Astrocyte of the spinal cord (primary cell): ENCODE data around the gene MS4A8.

Experiments used
- DNase-seq: peaks from one replicate; pipeline ENCODE4 v3.0.0; 2011; ENCODE audit warnings: low read depth, low spot score
- H3K4me3 ChIP-seq: 2 replicates; pipeline ENCODE4 v1.5.1; 2011; ENCODE audit warnings: low read depth, mild to moderate bottlenecking, low read length, moderate library complexity
- in situ Hi-C: cut with HindIII; loops from 2 replicates; pipeline ENCODE4 v1.10.0; 2017; ENCODE audit warnings: low sequenced_read_pairs
- TF ChIP-seq, protein P1 (sequence below): IDR thresholded peaks from 2 replicates; pipeline ENCODE4 v1.5.1; 2012; ENCODE audit warnings: low read depth, mild to moderate bottlenecking, low read length, inconsistent platforms

MS4A8 gene

DNA sequence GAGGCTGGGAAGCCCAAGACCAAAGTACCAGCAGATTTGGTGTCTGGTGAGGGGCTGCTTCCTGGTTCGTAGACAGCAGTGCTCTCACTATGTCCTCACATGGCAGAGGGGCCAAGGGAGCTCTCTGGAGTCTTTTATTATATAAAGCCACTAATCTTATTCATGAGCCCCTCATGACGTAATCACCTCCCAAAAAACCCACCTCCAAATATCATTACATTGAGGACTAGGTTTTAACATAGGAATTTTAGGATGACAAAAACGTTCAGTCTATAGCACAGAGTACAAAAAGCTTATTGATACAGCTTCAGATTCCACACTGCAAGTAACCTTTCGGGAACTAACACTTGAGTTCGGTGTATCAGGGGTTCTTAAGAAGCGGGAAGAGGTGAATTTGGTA is 21.0 kb downstream of the MS4A8 start:
- in situ Hi-C loops: no loop called here
- TF ChIP-seq, protein P1, sequence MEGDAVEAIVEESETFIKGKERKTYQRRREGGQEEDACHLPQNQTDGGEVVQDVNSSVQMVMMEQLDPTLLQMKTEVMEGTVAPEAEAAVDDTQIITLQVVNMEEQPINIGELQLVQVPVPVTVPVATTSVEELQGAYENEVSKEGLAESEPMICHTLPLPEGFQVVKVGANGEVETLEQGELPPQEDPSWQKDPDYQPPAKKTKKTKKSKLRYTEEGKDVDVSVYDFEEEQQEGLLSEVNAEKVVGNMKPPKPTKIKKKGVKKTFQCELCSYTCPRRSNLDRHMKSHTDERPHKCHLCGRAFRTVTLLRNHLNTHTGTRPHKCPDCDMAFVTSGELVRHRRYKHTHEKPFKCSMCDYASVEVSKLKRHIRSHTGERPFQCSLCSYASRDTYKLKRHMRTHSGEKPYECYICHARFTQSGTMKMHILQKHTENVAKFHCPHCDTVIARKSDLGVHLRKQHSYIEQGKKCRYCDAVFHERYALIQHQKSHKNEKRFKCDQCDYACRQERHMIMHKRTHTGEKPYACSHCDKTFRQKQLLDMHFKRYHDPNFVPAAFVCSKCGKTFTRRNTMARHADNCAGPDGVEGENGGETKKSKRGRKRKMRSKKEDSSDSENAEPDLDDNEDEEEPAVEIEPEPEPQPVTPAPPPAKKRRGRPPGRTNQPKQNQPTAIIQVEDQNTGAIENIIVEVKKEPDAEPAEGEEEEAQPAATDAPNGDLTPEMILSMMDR: no peak

GRCh38 chr11:60724420-60724819 is 25.0 kb downstream of the MS4A8 start, which contains the start of gene MS4A18:
Gene MS4A18 (plus strand): TSS chr11:60724720.
- no peak for DNase-seq
- TF ChIP-seq, protein P1: no peak
- no peak within 1 kb of the TSS for H3K4me3 ChIP-seq
- in situ Hi-C loops: no loop called here

More for the DNA sequence above, 21.0 kb downstream of the MS4A8 start:
- H3K4me3 ChIP-seq: no peak overlapping the region
- no peak for DNase-seq

GRCh38 chr11:60725592-60725991 is 26.2 kb downstream of the MS4A8 start:
- in situ Hi-C loops: no loop called here
- no peak overlapping the region for H3K4me3 ChIP-seq
- no peak for DNase-seq
- TF ChIP-seq, protein P1: no peak

DNA sequence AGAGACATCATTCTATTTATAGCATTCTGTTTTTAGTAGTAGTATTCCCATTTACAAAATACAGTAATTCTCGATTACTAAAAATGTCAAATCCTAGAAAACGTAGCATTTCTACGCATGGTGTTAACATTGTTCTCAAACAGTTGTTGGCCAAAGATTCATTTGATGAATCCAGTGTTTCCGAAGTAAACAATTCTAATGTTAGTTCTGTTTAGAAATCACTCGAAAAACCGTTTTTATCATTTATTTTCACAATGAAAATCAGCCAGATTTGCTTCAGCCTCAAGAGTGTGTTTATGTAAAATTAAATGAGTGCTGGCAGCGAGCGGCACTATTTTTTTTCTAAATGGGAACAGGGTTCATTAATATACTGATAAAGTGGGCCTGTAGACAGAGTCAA is 32.2 kb downstream of the MS4A8 start:
- DNase-seq: no peak
- TF ChIP-seq, protein P1: no peak
- in situ Hi-C loops: no loop called here
- H3K4me3 ChIP-seq: no peak overlapping the region

DNA sequence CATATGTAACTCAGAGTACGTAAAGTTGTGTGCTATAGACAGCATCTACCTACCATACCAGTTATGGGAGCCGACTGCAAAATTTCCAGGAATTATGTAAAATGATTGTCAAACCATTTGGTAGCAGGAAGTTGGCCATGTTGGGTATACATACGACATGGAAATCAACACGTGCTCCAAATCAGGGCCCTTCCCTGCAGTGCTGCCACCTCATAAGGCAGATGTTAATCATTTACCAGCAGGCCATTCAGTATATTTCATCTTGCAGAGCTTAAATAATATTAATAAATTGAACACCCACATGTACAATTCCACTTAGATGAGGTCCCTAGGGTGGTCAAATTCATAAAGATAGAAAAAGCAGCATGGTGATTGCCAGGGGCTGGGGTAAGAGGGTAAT is 34.9 kb downstream of the MS4A8 start:
- DNase-seq: no peak
- TF ChIP-seq, protein P1: no peak
- in situ Hi-C loops: no loop called here
- no peak overlapping the region for H3K4me3 ChIP-seq

DNA sequence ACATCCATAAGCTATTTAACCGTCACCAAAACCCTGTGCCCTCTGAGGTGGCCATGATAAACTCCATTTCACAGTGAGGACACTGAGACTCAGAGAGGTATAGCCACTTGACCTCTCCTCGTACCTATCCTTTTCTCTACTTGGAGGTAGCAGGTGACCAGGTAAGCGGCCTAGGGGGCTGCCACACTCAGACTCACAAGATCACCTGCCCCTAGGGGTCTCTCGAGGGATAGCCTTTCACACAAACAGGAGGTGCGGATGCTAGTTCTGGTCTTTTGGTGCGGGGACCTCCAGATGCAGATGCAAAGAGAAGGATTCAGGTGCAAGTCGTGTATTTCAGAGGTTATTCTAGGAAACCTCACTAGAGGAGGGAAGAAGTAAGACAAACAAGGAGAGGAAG is 39.7 kb downstream of the MS4A8 start:
- in situ Hi-C loops: no loop called here
- DNase-seq: no peak
- TF ChIP-seq, protein P1: no peak
- H3K4me3 ChIP-seq: no peak overlapping the region

DNA sequence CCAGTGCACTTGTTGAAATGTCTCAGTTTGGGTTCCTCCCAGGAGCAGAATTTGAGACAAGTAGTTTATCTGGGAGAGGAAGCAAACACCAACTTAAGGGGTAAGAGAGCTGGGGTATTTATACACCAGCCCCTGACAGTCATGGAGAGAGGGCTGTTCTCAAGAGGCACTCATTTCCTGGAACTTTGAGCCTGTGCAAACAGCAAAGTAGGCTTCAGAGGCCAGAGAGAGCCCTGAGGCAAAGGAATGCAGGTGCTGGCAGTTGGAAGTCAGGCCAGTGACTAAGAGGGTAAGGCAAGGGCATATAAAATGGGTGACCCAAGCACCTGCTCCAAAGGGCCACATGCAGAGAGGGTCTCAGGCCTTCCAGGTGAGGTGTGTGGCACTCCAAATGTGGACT is 41.2 kb downstream of the MS4A8 start:
- no peak for DNase-seq
- in situ Hi-C loops: no loop called here
- no peak overlapping the region for H3K4me3 ChIP-seq
- TF ChIP-seq, protein P1: no peak
